Placental pericyte (primary cell): ENCODE measurements around the gene TSPY4. TPM values are rescaled to one million over a fixed set of nuclear protein-coding genes. Genes with fewer than 3 reads are reported as not detected.

Source experiments
- small RNA-seq: library from RNA; depleted of rRNA; stranded (forward); fragments of <200 nt; gene quantifications from one replicate; pipeline ENCODE3, GENCODE V24; 2012; ENCODE audit warnings: low replicate concordance
- total RNA-seq: library from RNA; depleted of rRNA; stranded (reverse); fragments of >200 nt; gene quantifications from 2 replicates; pipeline ENCODE4 v1.2.3, GENCODE V29; 2012

Gene TSPY4
- total RNA-seq = not detected in 2 replicates

GRCh38 chrY:9337164-9337563 lies at the start of gene TSPY4:
TSPY4 (plus strand) TSS chrY:9337464; CDS start chrY:9337510, 46 bp downstream.

GRCh38 chrY:9357497-9357896 lies 20.2 kb downstream of the TSPY4 start, which contains the start of gene TSPY8:
TSPY8 (plus strand) TSS chrY:9357797; CDS start chrY:9357843, 46 bp downstream.

Small RNA genes within 50 kb of the gene (small RNA-seq; reads per million reads assigned to genes)
- not detected for gene AC006158.1

Other genes starting within 250 kb of the TSPY4 start
- not detected in 2 replicates for gene TSPY8, start 20.3 kb downstream of the TSPY4 start, total RNA-seq
- not detected in 2 replicates for gene TSPY3, start 61.0 kb downstream of the TSPY4 start, total RNA-seq
- gene TSPY1, start 129.5 kb downstream of the TSPY4 start, total RNA-seq = not detected in 2 replicates
- gene TSPY9, start 149.8 kb downstream of the TSPY4 start, total RNA-seq = not detected in 2 replicates
- not detected in 2 replicates for gene TSPY10, start 190.4 kb downstream of the TSPY4 start, total RNA-seq